Measurements from ENCODE around the gene ATP2A3. TPM values are rescaled to one million over a fixed set of nuclear protein-coding genes. Genes with fewer than 3 reads are reported as not detected.

Gene ATP2A3
- total RNA-seq, 1 donor from 2014 or later = 1.6 TPM

DNA sequence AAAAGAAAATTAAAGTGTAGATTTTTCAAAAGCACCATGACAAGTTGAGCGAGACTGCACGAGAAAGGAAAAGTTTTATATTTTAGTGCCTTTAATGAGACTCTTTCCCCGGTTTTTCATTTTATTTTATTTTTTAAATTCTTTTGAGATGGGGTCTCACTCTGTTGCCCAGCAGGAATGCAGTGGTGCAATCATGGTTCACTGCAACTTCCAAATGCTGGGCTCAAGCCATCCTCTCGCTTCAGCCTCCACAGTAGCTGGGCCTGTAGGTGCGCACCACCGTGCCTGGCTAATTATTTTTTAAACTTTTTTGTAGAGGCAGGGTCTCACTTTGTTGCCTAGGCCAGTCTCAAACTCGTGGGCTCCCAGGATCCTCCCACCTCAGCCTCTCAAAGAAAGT, 5.7 kb upstream of the ATP2A3 start:
- H3K27me3 Mint-ChIP-seq (ENCODE audit: low read depth) = peaks cover 46% of the 10 kb centered on the region
- peaks cover 6% of the 10 kb centered on the region for H3K9me3 Mint-ChIP-seq
- no peak overlapping the region for H3K4me3 Mint-ChIP-seq
- no peaks in the 10 kb centered on the region for H3K4me1 Mint-ChIP-seq
- TF ChIP-seq, protein P1, sequence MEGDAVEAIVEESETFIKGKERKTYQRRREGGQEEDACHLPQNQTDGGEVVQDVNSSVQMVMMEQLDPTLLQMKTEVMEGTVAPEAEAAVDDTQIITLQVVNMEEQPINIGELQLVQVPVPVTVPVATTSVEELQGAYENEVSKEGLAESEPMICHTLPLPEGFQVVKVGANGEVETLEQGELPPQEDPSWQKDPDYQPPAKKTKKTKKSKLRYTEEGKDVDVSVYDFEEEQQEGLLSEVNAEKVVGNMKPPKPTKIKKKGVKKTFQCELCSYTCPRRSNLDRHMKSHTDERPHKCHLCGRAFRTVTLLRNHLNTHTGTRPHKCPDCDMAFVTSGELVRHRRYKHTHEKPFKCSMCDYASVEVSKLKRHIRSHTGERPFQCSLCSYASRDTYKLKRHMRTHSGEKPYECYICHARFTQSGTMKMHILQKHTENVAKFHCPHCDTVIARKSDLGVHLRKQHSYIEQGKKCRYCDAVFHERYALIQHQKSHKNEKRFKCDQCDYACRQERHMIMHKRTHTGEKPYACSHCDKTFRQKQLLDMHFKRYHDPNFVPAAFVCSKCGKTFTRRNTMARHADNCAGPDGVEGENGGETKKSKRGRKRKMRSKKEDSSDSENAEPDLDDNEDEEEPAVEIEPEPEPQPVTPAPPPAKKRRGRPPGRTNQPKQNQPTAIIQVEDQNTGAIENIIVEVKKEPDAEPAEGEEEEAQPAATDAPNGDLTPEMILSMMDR (conservative IDR thresholded peaks at IDR 0.05) = no peak
- DNase-seq (ENCODE audit: low read depth, low spot score) = no peak
- no peaks in the 10 kb centered on the region for H3K36me3 Mint-ChIP-seq (ENCODE audit: low read depth)
- H3K27ac Mint-ChIP-seq (ENCODE audit: unreplicated experiment) = no peak overlapping the region

DNA sequence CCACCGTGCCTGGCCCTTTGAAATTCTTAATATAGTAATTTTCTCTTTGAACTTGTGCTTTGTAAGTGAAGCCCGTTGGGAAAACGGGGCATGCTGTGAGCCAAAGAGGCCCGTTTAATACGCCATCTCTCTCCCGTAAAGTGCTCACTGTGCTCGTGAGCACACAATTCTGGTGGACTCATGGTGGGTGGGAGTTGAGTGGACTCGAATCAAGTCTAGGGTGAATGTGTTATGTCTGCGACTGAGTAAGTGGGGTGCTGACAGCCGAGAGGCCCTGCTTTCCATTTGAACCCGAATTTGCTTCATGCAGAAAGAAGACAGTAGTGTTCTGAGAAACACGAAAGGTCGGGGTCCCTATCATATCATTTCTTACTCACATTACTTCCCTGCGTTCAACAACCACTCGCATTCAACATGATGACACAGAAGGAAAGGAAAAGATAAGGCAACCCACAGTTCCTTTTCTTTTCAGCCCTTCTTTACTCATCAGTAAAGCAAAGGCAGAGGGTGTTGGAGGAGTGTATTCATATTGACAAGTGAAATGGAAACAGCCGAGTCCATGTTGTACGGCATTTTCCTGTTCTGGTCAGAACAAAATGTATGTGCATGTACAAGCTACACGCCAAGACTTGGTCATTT, 4.8 kb upstream of the ATP2A3 start:
- no peaks in the 10 kb centered on the region for H3K9me3 Mint-ChIP-seq
- no peak overlapping the region for H3K4me3 Mint-ChIP-seq
- H3K27me3 Mint-ChIP-seq (ENCODE audit: low read depth) = peaks cover 51% of the 10 kb centered on the region
- peaks cover 4% of the 10 kb centered on the region for H3K4me1 Mint-ChIP-seq
- H3K27ac Mint-ChIP-seq (ENCODE audit: unreplicated experiment) = peak overlapping the region; percentile 12
- no peaks in the 10 kb centered on the region for H3K36me3 Mint-ChIP-seq (ENCODE audit: low read depth)
- TF ChIP-seq, protein P1 (conservative IDR thresholded peaks at IDR 0.05) = no peak
- DNase-seq (ENCODE audit: low read depth, low spot score) = no peak

DNA sequence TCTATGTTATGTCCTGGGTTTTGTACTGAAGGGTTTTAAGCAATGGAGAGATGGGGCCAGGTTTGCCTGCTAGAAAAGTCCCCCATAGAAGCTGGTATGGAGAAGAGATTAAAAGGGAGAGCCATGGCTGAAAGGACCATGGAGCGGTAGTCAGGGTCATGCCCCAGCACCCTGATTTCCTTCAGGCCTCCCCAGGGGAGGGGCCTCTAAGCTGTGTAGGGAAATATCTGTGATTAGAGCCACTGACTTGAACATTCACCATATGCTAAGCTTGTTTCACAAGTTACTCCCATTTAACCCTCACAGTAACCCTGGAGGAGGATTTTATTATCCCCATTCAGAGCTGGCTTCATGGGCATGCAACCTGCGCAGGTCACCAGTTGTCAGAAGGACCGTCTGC, 3.8 kb upstream of the ATP2A3 start:
- Mint-ChIP-seq H3K36me3 (ENCODE audit: low read depth) (no peaks in the 10 kb centered on the region), H3K4me3 (no peak overlapping the region), H3K27me3 (ENCODE audit: low read depth) (peaks cover 58% of the 10 kb centered on the region), H3K9me3 (no peaks in the 10 kb centered on the region), H3K4me1 (peaks cover 4% of the 10 kb centered on the region), H3K27ac (ENCODE audit: unreplicated experiment) (no peak overlapping the region)
- no peak for DNase-seq (ENCODE audit: low read depth, low spot score)
- TF ChIP-seq, protein P1 (conservative IDR thresholded peaks at IDR 0.05) = no peak

DNA sequence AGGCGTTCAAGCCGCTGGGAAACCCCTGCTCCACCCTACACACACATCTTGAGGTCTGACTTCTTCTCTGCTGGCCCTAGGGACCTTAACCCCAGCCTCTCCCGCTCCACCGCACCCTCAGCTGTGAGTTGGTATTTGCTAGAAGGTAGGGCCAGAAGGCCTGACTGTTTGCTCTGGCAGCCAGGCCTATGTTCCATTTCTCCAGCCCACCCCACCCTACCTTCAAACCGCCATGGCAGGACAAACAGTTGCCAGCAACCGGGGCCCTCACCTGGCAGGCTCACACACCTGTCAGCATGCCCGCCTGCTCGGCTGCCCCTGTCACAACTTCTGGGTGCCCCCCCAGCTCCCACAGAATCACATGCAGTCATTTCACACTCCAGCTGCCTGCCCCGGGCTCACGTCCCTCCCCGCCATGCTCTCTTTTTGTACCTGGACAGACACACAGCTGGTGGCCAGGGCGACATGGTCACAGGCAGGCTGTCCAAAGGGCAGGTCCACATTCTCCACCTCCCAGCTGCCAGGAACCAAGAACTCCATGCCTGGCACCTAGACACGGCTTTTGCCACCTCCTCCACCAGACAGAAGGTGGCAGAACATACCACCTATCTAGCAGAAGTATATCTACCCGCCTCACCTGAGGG, 2.6 kb upstream of the ATP2A3 start:
- Mint-ChIP-seq H3K9me3 (no peaks in the 10 kb centered on the region), H3K4me3 (no peak overlapping the region), H3K27ac (ENCODE audit: unreplicated experiment) (no peak overlapping the region), H3K36me3 (ENCODE audit: low read depth) (no peaks in the 10 kb centered on the region), H3K4me1 (peaks cover 4% of the 10 kb centered on the region), H3K27me3 (ENCODE audit: low read depth) (peaks cover 65% of the 10 kb centered on the region)
- TF ChIP-seq, protein P1 (conservative IDR thresholded peaks at IDR 0.05) = no peak
- DNase-seq (ENCODE audit: low read depth, low spot score) = no peak

DNA sequence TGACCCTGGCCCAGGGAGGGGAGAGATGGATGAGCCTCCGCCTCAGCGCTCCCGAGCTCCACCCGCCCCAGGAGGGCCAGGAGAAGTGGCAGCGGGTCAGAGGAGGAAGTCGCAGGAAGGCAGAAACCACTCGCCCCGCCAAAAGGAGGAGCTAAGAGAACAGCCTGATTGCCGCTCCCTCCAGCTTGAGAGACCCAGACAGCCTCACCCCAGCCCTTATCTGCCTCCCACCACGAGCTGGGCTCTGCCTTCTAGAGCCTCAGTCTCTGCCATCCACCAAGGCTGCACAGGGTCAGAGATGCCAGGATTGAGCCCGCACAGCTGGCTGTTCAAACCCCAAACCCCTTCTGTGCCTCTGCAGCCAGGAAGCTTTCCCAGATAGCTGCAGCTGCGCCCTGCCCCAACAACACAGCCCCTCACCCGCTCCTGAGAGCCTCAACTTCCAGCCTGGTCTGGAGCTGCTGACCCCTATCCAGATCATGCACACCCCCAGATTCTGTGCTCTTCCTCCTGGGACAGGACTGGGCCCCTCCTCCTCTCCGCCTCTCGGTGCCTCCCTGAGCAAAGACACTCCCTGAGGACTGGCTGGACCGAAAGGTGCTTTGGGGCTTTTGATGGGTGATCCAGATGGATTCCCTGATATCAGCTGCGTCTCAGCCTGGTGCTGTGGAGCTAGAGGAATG, 1.0 kb upstream of the ATP2A3 start:
- DNase-seq (ENCODE audit: low read depth, low spot score) = peak; percentile 20
- peaks cover 74% of the 10 kb centered on the region for H3K27me3 Mint-ChIP-seq (ENCODE audit: low read depth)
- peaks cover 4% of the 10 kb centered on the region for H3K4me1 Mint-ChIP-seq
- H3K9me3 Mint-ChIP-seq = no peaks in the 10 kb centered on the region
- H3K4me3 Mint-ChIP-seq = no peak overlapping the region
- TF ChIP-seq, protein P1 (conservative IDR thresholded peaks at IDR 0.05) = no peak
- H3K27ac Mint-ChIP-seq (ENCODE audit: unreplicated experiment) = no peak overlapping the region
- H3K36me3 Mint-ChIP-seq (ENCODE audit: low read depth) = no peaks in the 10 kb centered on the region

Data from neural crest cell (in vitro differentiated cells).